Measurements from ENCODE around the gene DLK2.
"Not testable (repeated sequence)": the region's sequence is repeated elsewhere in the genome, so short reads cannot be mapped to it uniquely, and the experiment has no call there.

Gene DLK2

DNA sequence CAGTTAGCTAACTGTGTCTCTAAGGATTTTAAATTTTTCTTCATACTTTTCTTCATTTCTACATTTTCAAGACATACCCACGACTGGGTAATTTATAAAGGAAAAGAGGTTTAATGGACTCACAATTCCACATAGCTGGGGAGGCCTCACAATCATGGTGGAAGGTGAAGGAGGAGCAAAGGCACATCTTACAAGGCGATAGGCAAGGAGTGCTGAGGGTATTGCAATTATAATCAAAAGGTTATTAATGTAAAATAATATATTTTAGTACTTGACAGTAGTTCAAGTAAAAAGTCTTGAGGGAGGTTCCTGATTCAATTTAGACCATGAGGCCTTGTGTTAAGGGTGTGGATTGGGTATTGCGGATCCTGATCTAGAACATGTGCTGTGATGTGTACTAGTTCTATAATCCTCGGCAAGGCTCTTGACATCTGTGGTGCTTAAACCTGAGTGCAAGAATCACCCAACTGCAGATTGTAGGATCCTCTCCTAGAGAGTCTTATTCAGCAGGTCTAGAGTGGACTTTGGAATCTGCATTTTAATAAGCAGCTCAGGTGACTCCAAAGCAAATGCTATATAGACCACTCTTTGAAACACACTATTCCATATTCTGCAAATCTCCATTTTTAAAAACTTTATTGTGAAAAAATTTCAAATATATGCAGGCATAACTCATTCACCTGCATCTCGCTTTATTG is 35.2 kb downstream of the DLK2 start:
- H3K4me3 ChIP-seq (ENCODE audit: control insufficient read depth, low read depth, low read length), result no peak overlapping the region
- TF ChIP-seq, protein P1, sequence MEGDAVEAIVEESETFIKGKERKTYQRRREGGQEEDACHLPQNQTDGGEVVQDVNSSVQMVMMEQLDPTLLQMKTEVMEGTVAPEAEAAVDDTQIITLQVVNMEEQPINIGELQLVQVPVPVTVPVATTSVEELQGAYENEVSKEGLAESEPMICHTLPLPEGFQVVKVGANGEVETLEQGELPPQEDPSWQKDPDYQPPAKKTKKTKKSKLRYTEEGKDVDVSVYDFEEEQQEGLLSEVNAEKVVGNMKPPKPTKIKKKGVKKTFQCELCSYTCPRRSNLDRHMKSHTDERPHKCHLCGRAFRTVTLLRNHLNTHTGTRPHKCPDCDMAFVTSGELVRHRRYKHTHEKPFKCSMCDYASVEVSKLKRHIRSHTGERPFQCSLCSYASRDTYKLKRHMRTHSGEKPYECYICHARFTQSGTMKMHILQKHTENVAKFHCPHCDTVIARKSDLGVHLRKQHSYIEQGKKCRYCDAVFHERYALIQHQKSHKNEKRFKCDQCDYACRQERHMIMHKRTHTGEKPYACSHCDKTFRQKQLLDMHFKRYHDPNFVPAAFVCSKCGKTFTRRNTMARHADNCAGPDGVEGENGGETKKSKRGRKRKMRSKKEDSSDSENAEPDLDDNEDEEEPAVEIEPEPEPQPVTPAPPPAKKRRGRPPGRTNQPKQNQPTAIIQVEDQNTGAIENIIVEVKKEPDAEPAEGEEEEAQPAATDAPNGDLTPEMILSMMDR (conservative IDR thresholded peaks at IDR 0.05; ENCODE audit: control insufficient read depth, insufficient read depth, low read depth, low read length), result no peak
- no peak for DNase-seq (ENCODE audit: low read depth)

GRCh38 chr6:43416935-43417334 is 38.4 kb downstream of the DLK2 start:
- TF ChIP-seq, protein P1 (conservative IDR thresholded peaks at IDR 0.05; ENCODE audit: control insufficient read depth, insufficient read depth, low read depth, low read length), result no peak
- no peak for DNase-seq (ENCODE audit: low read depth)
- no peak overlapping the region for H3K4me3 ChIP-seq (ENCODE audit: control insufficient read depth, low read depth, low read length)

- H3K4me3 ChIP-seq (ENCODE audit: control insufficient read depth, low read depth, low read length); DNase-seq (ENCODE audit: low read depth): not testable (repeated sequence)
These were observed 40.1 kb downstream of the DLK2 start for GRCh38 chr6:43415275-43415674.

- H3K4me3 ChIP-seq (ENCODE audit: control insufficient read depth, low read depth, low read length), result no peak overlapping the region
- no peak for DNase-seq (ENCODE audit: low read depth)
- TF ChIP-seq, protein P1 (conservative IDR thresholded peaks at IDR 0.05; ENCODE audit: control insufficient read depth, insufficient read depth, low read depth, low read length), result no peak
These were observed 42.3 kb downstream of the DLK2 start for GRCh38 chr6:43413002-43413401.

DNA sequence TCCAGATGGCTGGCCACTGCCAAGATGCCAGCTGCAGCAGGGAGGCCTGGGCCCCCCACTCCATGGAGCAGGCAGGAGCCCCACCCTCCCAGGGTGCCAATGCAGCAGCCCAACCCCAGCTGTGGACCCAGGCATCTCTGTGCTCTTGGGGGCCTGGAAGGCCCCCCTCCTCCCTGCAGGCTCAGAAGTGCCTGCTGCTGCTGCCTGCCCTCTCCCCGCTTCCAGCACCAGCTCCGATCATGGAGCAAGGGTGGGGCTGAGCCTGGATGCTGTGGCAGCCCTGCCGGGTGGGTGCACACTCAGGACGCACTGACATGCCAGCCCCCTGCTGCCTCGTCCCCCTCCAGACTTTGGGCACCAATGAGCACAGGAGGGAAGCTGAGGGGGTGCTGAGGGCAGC is 42.8 kb downstream of the DLK2 start:
- TF ChIP-seq, protein P1 (conservative IDR thresholded peaks at IDR 0.05; ENCODE audit: control insufficient read depth, insufficient read depth, low read depth, low read length), result no peak
- no peak for DNase-seq (ENCODE audit: low read depth)
- H3K4me3 ChIP-seq (ENCODE audit: control insufficient read depth, low read depth, low read length), result no peak overlapping the region

DNA sequence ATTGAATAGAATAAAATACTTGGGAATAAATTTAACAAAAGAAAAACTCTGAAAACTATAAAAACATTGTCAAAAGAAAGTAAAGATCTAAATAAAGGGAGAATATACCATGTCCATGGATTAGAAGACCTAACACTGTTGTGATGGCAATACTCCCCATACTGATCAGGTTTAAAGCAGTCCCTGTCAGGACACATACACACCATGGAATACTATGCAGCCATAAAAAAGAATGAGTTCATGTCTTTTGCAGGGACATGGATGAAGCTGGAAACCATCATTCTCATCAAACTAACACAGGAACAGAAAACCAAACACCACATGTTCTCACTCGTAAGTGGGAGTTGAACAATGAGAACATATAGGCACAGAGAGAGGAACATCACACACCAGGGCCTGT is 44.6 kb downstream of the DLK2 start:
- DNase-seq (ENCODE audit: low read depth); H3K4me3 ChIP-seq (ENCODE audit: control insufficient read depth, low read depth, low read length): not testable (repeated sequence)

- no peak overlapping the region for H3K4me3 ChIP-seq (ENCODE audit: control insufficient read depth, low read depth, low read length)
- DNase-seq (ENCODE audit: low read depth), result no peak
- TF ChIP-seq, protein P1 (conservative IDR thresholded peaks at IDR 0.05; ENCODE audit: control insufficient read depth, insufficient read depth, low read depth, low read length), result no peak
These were observed 47.1 kb downstream of the DLK2 start for GRCh38 chr6:43408259-43408658.

GRCh38 chr6:43407296-43407695 is 48.1 kb downstream of the DLK2 start:
- H3K4me3 ChIP-seq (ENCODE audit: control insufficient read depth, low read depth, low read length), result no peak overlapping the region
- no peak for DNase-seq (ENCODE audit: low read depth)
- TF ChIP-seq, protein P1 (conservative IDR thresholded peaks at IDR 0.05; ENCODE audit: control insufficient read depth, insufficient read depth, low read depth, low read length), result no peak
